GM19438 (cell line): Measurements from ENCODE around the gene GPR26.

ENCODE experiments used
- ATAC-seq: cut with Tn5 transposase; IDR thresholded peaks from one replicate; pipeline ENCODE4 v1.9.1; 2021; ENCODE audit warnings: low read depth; ENCODE audit not compliant: unreplicated experiment

GPR26 gene, protein sequence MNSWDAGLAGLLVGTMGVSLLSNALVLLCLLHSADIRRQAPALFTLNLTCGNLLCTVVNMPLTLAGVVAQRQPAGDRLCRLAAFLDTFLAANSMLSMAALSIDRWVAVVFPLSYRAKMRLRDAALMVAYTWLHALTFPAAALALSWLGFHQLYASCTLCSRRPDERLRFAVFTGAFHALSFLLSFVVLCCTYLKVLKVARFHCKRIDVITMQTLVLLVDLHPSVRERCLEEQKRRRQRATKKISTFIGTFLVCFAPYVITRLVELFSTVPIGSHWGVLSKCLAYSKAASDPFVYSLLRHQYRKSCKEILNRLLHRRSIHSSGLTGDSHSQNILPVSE

DNA sequence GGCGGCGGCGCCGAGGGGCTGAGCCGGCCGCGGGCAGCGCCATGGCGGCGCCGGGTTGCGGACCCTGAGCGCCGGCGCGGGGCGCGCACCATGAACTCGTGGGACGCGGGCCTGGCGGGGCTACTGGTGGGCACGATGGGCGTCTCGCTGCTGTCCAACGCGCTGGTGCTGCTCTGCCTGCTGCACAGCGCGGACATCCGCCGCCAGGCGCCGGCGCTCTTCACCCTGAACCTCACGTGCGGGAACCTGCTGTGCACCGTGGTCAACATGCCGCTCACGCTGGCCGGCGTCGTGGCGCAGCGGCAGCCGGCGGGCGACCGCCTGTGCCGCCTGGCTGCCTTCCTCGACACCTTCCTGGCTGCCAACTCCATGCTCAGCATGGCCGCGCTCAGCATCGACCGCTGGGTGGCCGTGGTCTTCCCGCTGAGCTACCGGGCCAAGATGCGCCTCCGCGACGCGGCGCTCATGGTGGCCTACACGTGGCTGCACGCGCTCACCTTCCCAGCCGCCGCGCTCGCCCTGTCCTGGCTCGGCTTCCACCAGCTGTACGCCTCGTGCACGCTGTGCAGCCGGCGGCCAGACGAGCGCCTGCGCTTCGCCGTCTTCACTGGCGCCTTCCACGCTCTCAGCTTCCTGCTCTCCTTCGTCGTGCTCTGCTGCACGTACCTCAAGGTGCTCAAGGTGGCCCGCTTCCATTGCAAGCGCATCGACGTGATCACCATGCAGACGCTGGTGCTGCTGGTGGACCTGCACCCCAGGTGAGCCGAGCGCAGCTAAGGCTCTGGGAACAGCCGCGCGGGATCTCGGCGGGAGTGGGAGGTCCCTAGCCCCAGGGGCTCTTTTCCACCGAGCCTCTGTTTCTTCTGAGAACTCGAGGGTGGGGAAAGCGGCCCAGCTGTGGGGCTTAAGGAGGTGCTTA, at the start of gene GPR26:
TSS of gene GPR26 (plus strand) at position 38 of the 919 bp plus-strand sequence. CDS start at position 91, 53 bp downstream.
- no peak for ATAC-seq

GRCh38 chr10:123618224-123618623, 47.9 kb upstream of the GPR26 start:
- no peak for ATAC-seq

DNA sequence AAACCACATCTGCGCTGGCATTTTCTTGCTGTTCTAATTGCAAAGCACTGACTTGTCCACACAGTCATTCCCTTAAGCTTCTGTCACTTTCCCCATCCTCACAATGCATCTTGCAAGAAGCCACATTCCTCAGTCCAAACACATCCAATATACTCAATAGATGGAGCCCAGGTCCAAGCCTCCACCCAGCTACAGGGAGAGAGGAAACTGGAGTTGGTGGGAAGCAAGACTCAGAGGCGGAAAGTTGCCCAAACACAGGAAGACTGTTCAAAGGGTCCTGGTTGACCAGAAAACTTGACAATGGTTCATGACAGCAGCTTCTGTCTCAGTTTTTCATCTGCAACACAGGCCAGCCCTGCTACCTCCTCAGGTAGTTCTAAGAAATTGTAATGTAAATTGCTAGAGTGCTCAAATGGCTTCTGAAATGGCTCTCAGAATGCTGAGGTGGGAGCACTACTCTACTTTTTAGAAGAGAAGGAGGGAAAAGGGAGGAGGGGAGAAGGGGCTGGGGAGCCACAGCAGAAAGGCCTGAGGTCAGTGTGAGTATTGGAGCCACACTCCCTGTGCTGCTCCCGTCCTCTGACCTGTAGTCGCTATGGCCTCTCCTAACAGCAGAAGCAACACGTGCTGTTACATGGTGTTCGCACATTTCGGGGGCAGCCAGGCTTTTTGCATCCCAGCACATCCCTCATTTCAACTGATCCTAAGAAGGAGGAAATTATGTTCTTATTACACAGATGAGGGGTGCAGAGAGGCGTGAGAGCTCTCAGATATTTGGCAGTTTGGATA, 46.9 kb upstream of the GPR26 start:
- ATAC-seq: no peak

- no peak for ATAC-seq
These were observed 45.5 kb upstream of the GPR26 start for GRCh38 chr10:123620621-123621020.

DNA sequence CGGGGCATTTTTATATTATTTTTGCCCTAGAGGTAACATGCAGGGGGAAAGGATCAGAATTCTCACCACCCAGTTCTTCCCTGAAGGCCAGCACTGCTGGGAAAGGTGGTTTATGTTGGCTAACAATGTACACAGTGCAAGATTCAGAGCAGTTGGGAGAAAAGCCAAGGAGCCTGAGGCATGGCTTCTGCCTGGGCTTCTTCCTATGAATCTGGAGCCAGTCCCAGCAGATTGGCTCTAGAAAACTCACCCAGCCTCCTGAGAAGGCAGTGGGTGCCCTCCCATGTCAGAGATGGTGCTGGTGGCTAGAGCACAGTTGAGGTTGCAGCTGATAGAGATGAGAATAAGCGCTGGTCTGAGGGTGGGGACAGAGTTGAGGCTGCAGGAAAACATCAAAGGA, 44.7 kb upstream of the GPR26 start:
- no peak for ATAC-seq

DNA sequence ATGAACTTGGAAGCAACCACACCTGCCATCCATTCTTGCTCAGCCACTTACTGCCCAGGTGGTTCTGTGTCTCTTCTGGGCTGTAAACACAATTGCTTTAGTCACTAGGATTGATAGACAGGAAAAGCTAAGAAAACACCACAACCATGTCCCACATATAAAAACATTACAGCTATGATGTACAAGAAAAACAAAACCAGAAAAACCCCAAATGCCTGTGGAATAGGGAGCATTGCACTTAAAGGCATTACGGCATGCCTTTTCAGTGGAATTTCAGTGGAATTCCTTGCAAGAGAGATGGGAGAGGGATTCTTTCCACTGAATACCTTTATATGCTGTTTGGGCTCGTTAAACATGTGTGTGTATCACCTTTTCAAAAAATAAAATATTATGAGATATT, 44.2 kb upstream of the GPR26 start:
- ATAC-seq: no peak

GRCh38 chr10:123622381-123622780, 43.8 kb upstream of the GPR26 start:
- no peak for ATAC-seq

- no peak for ATAC-seq
These were observed 42.1 kb upstream of the GPR26 start for GRCh38 chr10:123624086-123624485.

GRCh38 chr10:123633106-123633505, 33.0 kb upstream of the GPR26 start:
- no peak for ATAC-seq

- ATAC-seq: no peak
These were observed 32.5 kb upstream of the GPR26 start for GRCh38 chr10:123633636-123634035.

- ATAC-seq: no peak
These were observed 31.9 kb upstream of the GPR26 start for GRCh38 chr10:123634221-123634620.

DNA sequence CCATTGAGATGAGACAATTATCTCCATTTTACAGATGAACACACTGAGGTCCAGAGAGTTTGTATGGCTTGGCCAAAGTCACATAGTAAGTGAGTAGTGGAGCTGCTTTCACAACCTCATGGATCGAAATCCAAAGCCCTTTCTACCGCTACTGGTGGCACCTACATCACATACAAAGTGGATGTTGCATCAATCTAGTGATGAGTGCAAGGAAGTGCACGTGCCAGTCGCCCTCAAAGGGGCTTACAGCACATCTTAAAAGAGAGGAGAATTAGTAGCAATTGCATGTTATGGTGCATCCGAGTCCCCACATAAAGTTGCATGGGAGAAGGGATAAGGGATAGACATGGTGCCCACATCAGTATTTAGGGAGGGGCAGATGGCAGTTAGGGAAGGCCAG, 31.0 kb upstream of the GPR26 start:
- no peak for ATAC-seq

- no peak for ATAC-seq
These were observed 30.4 kb upstream of the GPR26 start for GRCh38 chr10:123635745-123636144.

GRCh38 chr10:123636598-123637325, 29.4 kb upstream of the GPR26 start:
- ATAC-seq: no peak

DNA sequence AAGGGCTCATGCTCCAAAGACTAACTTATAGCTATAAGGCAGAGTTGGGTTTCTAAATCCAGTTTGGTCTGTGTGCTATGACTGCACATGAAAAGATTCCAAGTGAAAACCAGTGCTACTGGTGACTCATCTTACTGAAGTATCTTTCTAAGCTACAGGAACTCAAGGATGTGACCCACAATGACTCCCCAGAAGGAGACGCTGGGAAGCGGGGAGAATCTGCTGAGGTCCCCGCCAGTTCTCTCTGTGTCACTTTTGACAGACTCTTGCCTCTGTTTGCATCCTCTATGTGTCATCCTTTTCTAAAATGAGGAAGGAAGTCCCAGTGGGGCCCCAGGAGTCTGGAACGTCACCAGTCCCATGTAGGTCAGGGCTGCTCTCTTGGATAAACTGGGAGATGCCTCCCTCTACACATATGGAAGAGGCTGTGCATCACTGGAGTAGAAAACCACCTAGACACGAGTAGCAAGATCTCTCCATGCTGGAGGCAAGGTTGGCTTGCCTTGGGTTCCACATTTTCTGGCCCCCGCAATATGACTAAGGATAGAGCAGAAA, 28.8 kb upstream of the GPR26 start:
- ATAC-seq: no peak

DNA sequence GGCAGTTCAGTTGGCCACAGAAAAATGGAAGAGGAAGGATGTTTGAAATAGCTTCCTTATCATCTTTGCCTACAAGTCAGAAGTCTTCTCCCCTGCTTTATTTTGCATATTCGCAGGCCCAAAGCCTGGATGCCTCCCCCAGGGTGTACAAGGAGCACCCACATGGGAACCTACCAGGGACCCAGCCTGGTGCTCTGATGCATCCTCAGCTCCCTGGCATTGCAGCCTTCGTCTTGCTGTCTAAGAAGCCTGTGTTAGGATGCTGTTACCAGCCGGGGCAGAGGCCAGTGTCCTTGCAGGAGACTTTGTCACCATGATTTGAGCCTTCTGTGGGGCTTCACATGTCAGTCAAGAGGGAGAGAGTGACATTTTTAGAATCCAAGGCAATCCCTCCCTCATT, 27.0 kb upstream of the GPR26 start:
- no peak for ATAC-seq

DNA sequence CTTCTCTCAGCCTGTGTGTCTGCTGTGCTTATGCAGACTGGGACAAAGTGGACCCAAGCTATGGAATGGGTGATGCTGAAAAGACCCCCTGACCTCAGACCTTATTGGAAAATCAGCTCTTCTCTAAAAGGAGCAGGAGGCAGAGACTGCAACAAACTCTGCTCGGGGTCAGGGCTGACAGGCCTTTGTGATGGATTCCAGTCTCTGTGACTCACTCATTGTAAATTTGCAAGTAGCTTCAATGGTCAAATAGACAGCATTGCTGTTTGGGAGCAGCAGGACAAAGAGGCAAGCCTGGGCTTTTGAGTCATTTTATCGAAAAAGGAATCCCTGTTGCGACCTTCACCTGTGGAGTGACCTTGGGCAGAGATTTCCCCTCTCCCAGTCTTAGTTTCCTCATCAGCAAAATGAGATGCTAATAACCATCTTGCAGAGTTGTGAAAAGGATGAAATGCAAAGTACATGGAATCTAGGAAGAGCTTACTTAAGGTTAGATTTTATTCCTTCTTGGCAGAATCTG, 26.1 kb upstream of the GPR26 start:
- no peak for ATAC-seq

- ATAC-seq: no peak
These were observed 23.9 kb upstream of the GPR26 start for GRCh38 chr10:123642293-123642692.

GRCh38 chr10:123642697-123643096, 23.5 kb upstream of the GPR26 start:
- ATAC-seq: no peak

- ATAC-seq: no peak
These were observed 22.8 kb upstream of the GPR26 start for GRCh38 chr10:123643315-123643714.
